GM12878 (cell line): ENCODE measurements around the gene VARS2. TPM values are rescaled to one million over a fixed set of nuclear protein-coding genes. Genes with fewer than 3 reads are reported as not detected.

Experiments
- ATAC-seq: fragments of 200-7000 bp; cut with Tn5 transposase; 3 replicates; pipeline ENCODE4 v1.9.1; 2020; ENCODE audit warnings: mild to moderate bottlenecking, moderate library complexity
- BruUV-seq: library from RNA; stranded (reverse); fragments of 400-500 nt; replicated peaks from 2 replicates; lab custom pipeline; 2021; lab: Mats Ljungman, UMichigan
- CTCF ChIA-PET: fragments of 300-600 bp; sonication (Branson Sonifier 250); formaldehyde crosslinking; extraction: SDS; loops from one replicate; lab custom pipeline; 2021; ENCODE audit warnings: inconsistent platforms; lab: Yijun Ruan, JAX
- POLR2A ChIA-PET: fragments of 350-600 bp; formaldehyde crosslinking; extraction: SDS; loops from one replicate; lab custom pipeline; 2021; ENCODE audit warnings: inconsistent platforms; lab: Charles Lee
- RAD21 ChIA-PET: fragments of 300-600 bp; sonication (Branson Sonifier 250); formaldehyde crosslinking; loops from one replicate; lab custom pipeline; 2023; ENCODE audit warnings: antibody characterized with exemption; ENCODE audit not compliant: unreplicated experiment; lab: Charles Lee
- SMC1A ChIA-PET: fragments of 300-600 bp; sonication (Branson Sonifier 250); formaldehyde crosslinking; loops from one replicate; lab custom pipeline; 2023; ENCODE audit not compliant: unreplicated experiment, uncharacterized antibody; lab: Charles Lee
- DNase-seq: peaks from one replicate; pipeline ENCODE4 v3.0.0-alpha.2; 2011; ENCODE audit warnings: low read depth, low spot score
- FAIRE-seq: peaks from 3 replicates; lab custom pipeline; 2011; peaks lifted over from hg19 to GRCh38; lab: Jason Lieb, UNC
- H2AFZ ChIP-seq: 2 replicates; pipeline ENCODE4 v1.6.0; 2011; ENCODE audit warnings: low read depth, low read length, control low read depth; ENCODE audit not compliant: control insufficient read depth
- H3K27ac ChIP-seq: 2 replicates; pipeline ENCODE4 v1.5.1; 2011; ENCODE audit warnings: control low read depth; ENCODE audit not compliant: control insufficient read depth, insufficient read depth
- H3K27me3 ChIP-seq, 2 experiments: replicated peaks in 1 of 2; 2 replicates each; pipeline versions ENCODE4 v1.6.0 to v1.6.1; 2011; ENCODE audit warnings: low read length in 1 of 2; ENCODE audit not compliant: control insufficient read depth in 2 of 2, insufficient read depth in 2 of 2
- H3K36me3 ChIP-seq, 2 experiments: 2 replicates each; pipeline ENCODE4 v1.5.1; 2011; ENCODE audit warnings: low read length in 1 of 2; ENCODE audit not compliant: control insufficient read depth in 2 of 2, insufficient read depth in 2 of 2
- H3K4me1 ChIP-seq: 2 replicates; pipeline ENCODE4 v1.6.1; 2011; ENCODE audit warnings: mild to moderate bottlenecking, low read length, moderate library complexity, mixed read lengths; ENCODE audit not compliant: control insufficient read depth, insufficient read depth
- H3K4me2 ChIP-seq: 2 replicates; pipeline ENCODE4 v1.6.0; 2011; ENCODE audit warnings: control low read depth; ENCODE audit not compliant: control insufficient read depth, insufficient read depth
- H3K4me3 ChIP-seq: fragments of 200-600 bp; sonication (generic); 2 replicates; pipeline ENCODE4 v1.5.1; 2016
- H3K79me2 ChIP-seq: 2 replicates; pipeline ENCODE4 v1.6.0; 2011; ENCODE audit warnings: low read length; ENCODE audit not compliant: control insufficient read depth, insufficient read depth
- H3K9ac ChIP-seq: 2 replicates; pipeline ENCODE4 v1.8.0; 2011; ENCODE audit warnings: low read length, control low read depth, mixed read lengths; ENCODE audit not compliant: control insufficient read depth, insufficient read depth
- H3K9me3 ChIP-seq: replicated peaks from 3 replicates; pipeline ENCODE4 v1.5.1; 2011; ENCODE audit warnings: mild to moderate bottlenecking, low read length; ENCODE audit not compliant: control insufficient read depth, insufficient read depth
- H4K20me1 ChIP-seq: 2 replicates; pipeline ENCODE4 v1.6.0; 2011; ENCODE audit not compliant: control insufficient read depth, insufficient read depth
- DPF2 ChIP-seq: fragments of 450-650 bp; IDR thresholded peaks from 2 replicates; pipeline ENCODE4 v1.6.1; 2017; ENCODE audit warnings: mild to moderate bottlenecking
- MTA3 ChIP-seq: IDR thresholded peaks from 2 replicates; pipeline ENCODE4 v1.6.1; 2012; ENCODE audit warnings: low read length, inconsistent platforms, borderline replicate concordance
- NFIC ChIP-seq: IDR thresholded peaks from 2 replicates; pipeline ENCODE4 v1.6.1; 2012; ENCODE audit warnings: low read depth, mild to moderate bottlenecking, inconsistent platforms, low read length, moderate library complexity
- NR2F1 ChIP-seq: fragments of 450-650 bp; conservative IDR thresholded peaks from 2 replicates; pipeline ENCODE4 v1.6.1; 2017; ENCODE audit warnings: mild to moderate bottlenecking
- RAD21 ChIP-seq: IDR thresholded peaks from 2 replicates; pipeline ENCODE4 v1.6.1; 2011; ENCODE audit warnings: mild to moderate bottlenecking, low read depth, low read length, moderate library complexity; ENCODE audit not compliant: insufficient read depth
- STAT1 ChIP-seq: fragments of 450-650 bp; conservative IDR thresholded peaks from 2 replicates; pipeline ENCODE4 v1.6.1; 2014; ENCODE audit warnings: antibody characterized with exemption, mild to moderate bottlenecking
- YY1 ChIP-seq: IDR thresholded peaks from 2 replicates; pipeline ENCODE4 v1.6.1; 2011; ENCODE audit warnings: low read depth, mild to moderate bottlenecking, low read length
- ZNF384 ChIP-seq: IDR thresholded peaks from 2 replicates; pipeline ENCODE4 v1.6.1; 2012; ENCODE audit warnings: low read depth, mild to moderate bottlenecking, low read length, improper control_type of control experiment, borderline replicate concordance
- WGBS: methylation state at CpG from one replicate; pipeline ENCODE4 v1.1.6; 2016; ENCODE audit warnings: low lambda C conversion rate; ENCODE audit not compliant: insufficient replicate concordance, insufficient coverage; ENCODE audit errors: missing lambda C conversion rate; 5-methylcytosine and 5-hydroxymethylcytosine counted together
- in situ Hi-C: fragments of 300-500 bp; cut with MboI; formaldehyde crosslinking; loops from 9 replicates; pipeline ENCODE4 v1.14.3; 2018; ENCODE audit warnings: mixed read lengths
- intact Hi-C: fragments of 100-400 bp; cut with micrococcal nuclease; formaldehyde crosslinking; loops from one replicate; pipeline ENCODE4 v1.14.2; 2022; ENCODE audit not compliant: unreplicated experiment
- polyA plus RNA-seq, 11 experiments: library from polyadenylated mRNA; depleted of rRNA in 4 of 11; unstranded in 6 of 11; stranded (reverse) in 5 of 11; fragments of >200 nt; fragmentation: Nextera tagmentation in 4 of 11; fragmentation: Illumina TruSeq in 1 of 11; extraction: Ambion mirVana in 4 of 11; extraction: Trizol in 1 of 11; gene quantifications; 1 replicate in 1 of 11; 2 replicates in 10 of 11; pipeline versions ENCODE4 v1.2.1 to v1.2.3, GENCODE V29; 2011 to 2016; ENCODE audit warnings: inconsistent platforms in 2 of 11, missing spikeins in 2 of 11, low read depth in 1 of 11
- total RNA-seq, 4 experiments: library from RNA; depleted of rRNA in 3 of 4; stranded (reverse); fragments of >200 nt in 3 of 4; fragmentation: Illumina TruSeq in 1 of 4; extraction: Trizol in 1 of 4; gene quantifications; 2 replicates each; pipeline versions ENCODE4 v1.2.1 to v1.2.3, GENCODE V29; 2013 to 2021
- TF ChIP-seq, protein P1 (sequence below), 3 experiments: IDR thresholded peaks in 2 of 3; conservative IDR thresholded peaks in 1 of 3; 2 replicates each; pipeline ENCODE4 v1.5.1; 2011; ENCODE audit warnings: low read depth in 3 of 3, low read length in 3 of 3, mild to moderate bottlenecking in 3 of 3, control low read depth in 2 of 3, moderate library complexity in 2 of 3, inconsistent platforms in 1 of 3, mixed read lengths in 1 of 3; ENCODE audit not compliant: control insufficient read depth in 2 of 3, insufficient read depth in 1 of 3; ENCODE audit errors: extremely low read depth in 1 of 3

VARS2 gene
- total and polyA plus RNA-seq, 10 of the 15 experiments (the other 5 are each of a cell fraction or from before 2014, with no cell fraction given): 3.8 to 70.7 (median 49.1) TPM

- peaks cover 3% of the 10 kb centered on the region; the same call in 1 of the 2 replicates for H3K4me1 ChIP-seq
- intact Hi-C loops: loop anchor here (1.0 to 5.0 kb wide), 4 partner anchors 87 to 167 kb away; no protein-coding TSS in a partner anchor
- peak overlapping the region; percentile 87 for H3K27ac ChIP-seq
- in situ Hi-C loops: loop anchor here (5.0 kb wide), 1 partner anchor 162 kb away; no protein-coding TSS in a partner anchor
- SMC1A ChIA-PET: interaction anchor here (0.8 to 7.9 kb wide), 25 partner anchors 12 to 462 kb away, joined by 3 to 141 read pairs (median 5); partner anchors contain the start of gene DDR1
- RAD21 ChIA-PET: interaction anchor here (0.8 to 4.6 kb wide), 19 partner anchors 14 to 176 kb away, joined by 3 to 138 read pairs (median 9); partner anchors contain the start of gene DDR1
- peaks cover 9% of the 10 kb centered on the region for H3K79me2 ChIP-seq
- FAIRE-seq (peak; percentile 71), ATAC-seq (peak; percentile 4; the same call in 2 of the 3 replicates), DNase-seq (no peak)
- POLR2A ChIA-PET: interaction anchor here (0.6 to 4.4 kb wide), 7 partner anchors 12 to 178 kb away, joined by 3 to 50 read pairs (median 5); partner anchors contain the start of gene DDR1
- TF ChIP-seq NFIC (no peak), MTA3 (peak; percentile 10; the same call in 1 of the 2 replicates)
- peak overlapping the region; percentile 99 for H3K4me2 ChIP-seq
- H3K9me3 ChIP-seq: no peaks in the 10 kb centered on the region
- 29% methylated on average over 17 of the region's 17 CpGs for WGBS
- peak overlapping the region; percentile 80 for H2AFZ ChIP-seq
- peak overlapping the region; percentile 91 for H3K4me3 ChIP-seq
- no peaks in the 10 kb centered on the region for H4K20me1 ChIP-seq
- BruUV-seq: TSS peak; percentile 66
- H3K9ac ChIP-seq: peak overlapping the region; percentile 86
- CTCF ChIA-PET: interaction anchor here (0.7 to 9.3 kb wide), 32 partner anchors 11 to 656 kb away, joined by 3 to 122 read pairs (median 6); partner anchors contain the start of gene DDR1
- H3K27me3 ChIP-seq: no peaks in the 10 kb centered on the region
- peaks cover 7 to 9% of the 10 kb centered on the region in 2 experiments; a peak in 3 of 4 replicates for H3K36me3 ChIP-seq
Observed at GRCh38 chr6:30914854-30915590, 984 bp downstream of the VARS2 start.

GRCh38 chr6:30915591-30915946, 1.5 kb downstream of the VARS2 start:
- H4K20me1 ChIP-seq: no peaks in the 10 kb centered on the region
- peaks cover 3% of the 10 kb centered on the region; the same call in 1 of the 2 replicates for H3K4me1 ChIP-seq
- FAIRE-seq: peak; percentile 85
- 0 out of 2 replicates have a peak overlapping the region, but pooled peaks have one; percentile 91 for H3K4me3 ChIP-seq
- H3K9ac ChIP-seq: peak overlapping the region; percentile 18; the same call in 1 of the 2 replicates
- ChIA-PET RAD21 (interaction anchor here (0.6 to 4.6 kb wide), 18 partner anchors 26 to 374 kb away, joined by 3 to 138 read pairs (median 6); partner anchors contain the start of genes DDR1 and MDC1), SMC1A (interaction anchor here (0.8 to 7.9 kb wide), 20 partner anchors 11 to 462 kb away, joined by 3 to 141 read pairs (median 5); partner anchors contain the start of gene DDR1), CTCF (interaction anchor here (0.6 to 9.3 kb wide), 31 partner anchors 11 to 657 kb away, joined by 3 to 122 read pairs (median 5); partner anchors contain the start of gene DDR1), POLR2A (interaction anchor here (0.8 to 4.4 kb wide), 4 partner anchors 12 to 155 kb away, joined by 3 to 50 read pairs (median 20); partner anchors contain the start of gene DDR1)
- peaks cover 7 to 8% of the 10 kb centered on the region in 2 experiments; a peak in 3 of 4 replicates for H3K36me3 ChIP-seq
- H3K27ac ChIP-seq: no peak overlapping the region
- H3K27me3 ChIP-seq: no peaks in the 10 kb centered on the region
- 44% methylated on average over 5 of the region's 5 CpGs for WGBS
- no peaks in the 10 kb centered on the region for H3K9me3 ChIP-seq
- H3K4me2 ChIP-seq: no peak overlapping the region
- in situ Hi-C loops (loop anchor here (5.0 kb wide), 1 partner anchor 162 kb away; no protein-coding TSS in a partner anchor), intact Hi-C loops (loop anchor here (1.0 to 5.0 kb wide), 3 partner anchors 127 to 167 kb away; no protein-coding TSS in a partner anchor)
- ATAC-seq: peak; percentile 33
- H3K79me2 ChIP-seq: peaks cover 9% of the 10 kb centered on the region
- H2AFZ ChIP-seq: no peak overlapping the region
- no peak for DNase-seq
- BruUV-seq: no TSS peak
- TF ChIP-seq STAT1 (no peak), YY1 (0 out of 2 replicates have a peak, but pooled peaks have one; percentile 23), NR2F1 (0 out of 2 replicates have a peak, but pooled peaks have one; percentile 9), ZNF384 (peak; percentile 70; the same call in 1 of the 2 replicates), RAD21 (peak; percentile 88), DPF2 (no peak)
- TF ChIP-seq, protein P1, sequence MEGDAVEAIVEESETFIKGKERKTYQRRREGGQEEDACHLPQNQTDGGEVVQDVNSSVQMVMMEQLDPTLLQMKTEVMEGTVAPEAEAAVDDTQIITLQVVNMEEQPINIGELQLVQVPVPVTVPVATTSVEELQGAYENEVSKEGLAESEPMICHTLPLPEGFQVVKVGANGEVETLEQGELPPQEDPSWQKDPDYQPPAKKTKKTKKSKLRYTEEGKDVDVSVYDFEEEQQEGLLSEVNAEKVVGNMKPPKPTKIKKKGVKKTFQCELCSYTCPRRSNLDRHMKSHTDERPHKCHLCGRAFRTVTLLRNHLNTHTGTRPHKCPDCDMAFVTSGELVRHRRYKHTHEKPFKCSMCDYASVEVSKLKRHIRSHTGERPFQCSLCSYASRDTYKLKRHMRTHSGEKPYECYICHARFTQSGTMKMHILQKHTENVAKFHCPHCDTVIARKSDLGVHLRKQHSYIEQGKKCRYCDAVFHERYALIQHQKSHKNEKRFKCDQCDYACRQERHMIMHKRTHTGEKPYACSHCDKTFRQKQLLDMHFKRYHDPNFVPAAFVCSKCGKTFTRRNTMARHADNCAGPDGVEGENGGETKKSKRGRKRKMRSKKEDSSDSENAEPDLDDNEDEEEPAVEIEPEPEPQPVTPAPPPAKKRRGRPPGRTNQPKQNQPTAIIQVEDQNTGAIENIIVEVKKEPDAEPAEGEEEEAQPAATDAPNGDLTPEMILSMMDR (IDR thresholded peaks at IDR 0.05 in 2 of 3, conservative IDR thresholded peaks at IDR 0.05 in 1 of 3; ENCODE audit: control insufficient read depth in 2 of 3, extremely low read depth in 1 of 3, insufficient read depth in 1 of 3, low read depth in 3 of 3, low read length in 3 of 3): peak; percentile 54 to 76 (median 65); a peak in 5 of 6 replicates
